ENCODE data around the gene BPIFB4. TPM values are rescaled to one million over a fixed set of nuclear protein-coding genes. Genes with fewer than 3 reads are reported as not detected.
"Not testable (repeated sequence)": the region's sequence is repeated elsewhere in the genome, so short reads cannot be mapped to it uniquely, and the experiment has no call there.

Gene BPIFB4
- total RNA-seq, 1 donor from 2014 or later = not detected

DNA sequence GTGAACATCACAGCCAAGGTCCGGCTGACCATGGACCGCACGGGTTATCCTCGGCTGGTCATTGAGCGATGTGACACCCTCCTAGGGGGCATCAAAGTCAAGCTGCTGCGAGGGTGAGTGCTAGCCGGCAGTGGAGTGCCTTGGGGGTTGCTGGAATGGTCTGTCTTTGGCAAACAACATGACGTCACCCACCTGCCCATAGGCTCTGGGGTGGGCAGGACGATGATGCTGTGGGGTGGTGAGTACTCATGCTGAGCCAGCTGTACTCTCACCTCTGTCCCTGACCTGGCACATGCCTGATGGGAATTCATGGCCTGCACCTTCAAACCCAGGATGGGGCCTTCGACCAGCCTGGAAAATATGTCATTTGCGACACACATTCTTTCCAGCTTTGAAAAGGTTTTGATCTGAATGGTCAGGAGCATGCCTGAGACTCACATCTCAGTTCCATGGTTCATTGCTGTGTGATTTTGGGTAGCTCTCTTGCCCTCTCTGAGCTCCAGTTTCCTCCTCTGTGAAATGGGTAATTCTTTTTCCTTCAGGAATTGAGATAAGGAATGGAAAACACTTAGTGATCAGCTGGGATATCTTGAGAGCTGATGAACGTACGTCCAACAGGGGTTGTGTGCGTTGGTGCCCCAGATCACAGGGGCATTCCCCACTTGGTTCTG, 6.7 kb downstream of the BPIFB4 start:
- DNase-seq (ENCODE audit: low read depth) = no peak

- no peak for DNase-seq (ENCODE audit: low read depth)
Observed at GRCh38 chr20:33091147-33091546, 11.7 kb downstream of the BPIFB4 start.

DNA sequence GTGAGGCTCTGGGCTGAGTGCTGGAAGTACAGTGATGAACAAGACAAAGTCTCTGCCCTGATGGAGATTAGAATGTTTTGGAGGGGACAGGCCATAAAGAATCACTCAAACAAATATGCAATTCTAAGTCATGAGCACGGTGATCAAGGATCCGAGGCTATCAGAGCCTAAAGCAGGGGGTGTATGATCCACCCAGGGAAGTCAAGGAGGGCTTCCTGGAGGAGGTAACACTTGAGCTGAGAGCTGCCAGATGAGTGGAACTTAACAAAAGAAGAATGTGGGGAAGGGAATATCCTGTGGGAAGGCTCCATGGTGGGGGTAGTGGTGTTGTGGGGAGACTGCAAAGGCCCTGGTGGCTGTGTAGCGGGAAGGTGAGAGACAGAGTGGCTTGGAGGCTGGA, 12.2 kb downstream of the BPIFB4 start:
- no peak for DNase-seq (ENCODE audit: low read depth)

DNA sequence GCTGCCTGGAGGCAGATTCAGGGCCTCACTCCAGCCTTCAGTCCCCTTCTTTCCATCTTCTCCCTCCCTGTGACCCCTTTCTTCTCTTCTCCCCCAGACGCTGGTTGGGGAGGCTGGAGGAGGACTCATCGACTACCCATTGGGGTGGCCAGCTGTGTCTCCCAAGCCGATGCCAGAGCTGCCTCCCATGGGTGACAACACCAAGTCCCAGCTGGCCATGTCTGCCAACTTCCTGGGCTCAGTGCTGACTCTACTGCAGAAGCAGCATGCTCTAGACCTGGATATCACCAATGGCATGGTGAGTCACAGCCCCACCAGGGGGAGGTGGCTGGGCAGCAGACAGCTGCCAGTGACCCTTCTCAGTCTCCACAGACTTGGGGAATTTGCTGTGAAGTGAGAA, 12.9 kb downstream of the BPIFB4 start:
- no peak for DNase-seq (ENCODE audit: low read depth)

DNA sequence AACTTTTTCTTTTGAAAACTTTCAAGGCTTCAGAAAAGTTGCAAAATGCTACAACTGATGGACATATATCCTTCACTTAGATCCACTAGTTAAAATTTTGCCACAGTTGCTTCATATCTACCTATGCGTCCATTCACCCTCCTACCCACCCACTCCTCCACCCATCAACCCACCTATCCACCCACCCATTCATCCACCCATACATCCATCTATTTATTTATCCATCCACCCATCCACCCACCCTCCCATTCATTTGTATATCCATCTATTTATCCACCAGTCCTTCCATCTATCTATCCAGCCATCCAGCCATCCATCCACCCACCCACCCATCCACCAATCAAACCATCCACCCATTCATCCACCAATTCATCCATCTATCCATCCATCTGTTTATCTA, 13.6 kb downstream of the BPIFB4 start:
- no peak for DNase-seq (ENCODE audit: low read depth)

- DNase-seq (ENCODE audit: low read depth) = no peak
Observed at GRCh38 chr20:33093582-33093981, 14.1 kb downstream of the BPIFB4 start.

GRCh38 chr20:33095249-33095648, 15.8 kb downstream of the BPIFB4 start:
- no peak for DNase-seq (ENCODE audit: low read depth)

- DNase-seq (ENCODE audit: low read depth) = peak; percentile 41
Observed at GRCh38 chr20:33095902-33096584, 16.6 kb downstream of the BPIFB4 start.

DNA sequence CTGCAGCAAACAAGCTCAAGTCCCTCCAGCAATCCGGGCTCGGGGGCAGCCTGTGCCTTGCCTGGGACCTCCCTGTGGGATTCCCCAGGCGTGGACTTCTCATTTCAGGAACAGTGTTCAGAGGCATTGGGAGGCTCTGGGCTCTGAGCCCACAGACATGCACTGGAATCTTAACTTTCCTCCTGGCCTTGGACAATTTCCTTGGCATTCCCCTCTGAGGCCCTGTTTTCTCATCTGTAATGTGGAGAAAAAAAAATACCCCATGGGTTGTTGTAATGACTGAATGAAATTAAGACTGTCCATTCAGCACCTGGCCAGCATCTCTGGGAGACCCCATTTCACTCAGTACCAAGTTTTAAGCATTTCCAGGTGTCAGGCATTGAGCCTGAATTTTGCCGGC, 17.6 kb downstream of the BPIFB4 start:
- no peak for DNase-seq (ENCODE audit: low read depth)

DNA sequence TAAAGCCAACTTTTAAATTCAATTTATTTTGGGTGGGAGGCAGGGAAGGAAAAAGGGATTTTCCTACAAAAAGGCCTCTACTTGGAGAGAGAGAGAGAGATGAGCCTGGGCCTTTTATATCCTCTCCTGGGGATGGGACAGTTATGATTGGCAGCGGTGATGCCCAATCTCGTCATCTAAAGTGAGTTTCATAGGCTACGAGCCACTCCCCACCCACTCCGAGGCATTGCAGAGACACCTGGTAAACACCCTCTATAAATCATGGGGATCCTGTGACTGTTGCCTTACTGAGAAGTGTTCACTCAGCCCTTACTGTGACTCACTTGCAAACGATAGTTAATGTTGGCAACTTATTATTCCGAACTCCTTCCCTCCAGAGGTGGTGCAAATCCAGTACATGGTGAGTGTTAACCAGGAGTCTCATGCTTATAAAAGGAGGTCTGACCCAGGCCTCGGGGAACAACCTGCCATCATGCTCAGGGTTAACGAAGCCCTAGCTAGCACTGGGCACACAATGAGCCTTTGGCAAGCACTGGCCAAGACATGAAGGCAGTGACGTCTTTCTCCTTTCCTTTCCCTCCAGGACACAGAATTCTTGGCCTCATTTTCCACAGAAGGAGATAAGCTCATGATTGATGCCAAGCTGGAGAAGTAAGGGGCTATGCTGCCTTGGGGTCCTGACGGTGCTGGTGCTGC, 20.5 kb downstream of the BPIFB4 start:
- DNase-seq (ENCODE audit: low read depth) = no peak

DNA sequence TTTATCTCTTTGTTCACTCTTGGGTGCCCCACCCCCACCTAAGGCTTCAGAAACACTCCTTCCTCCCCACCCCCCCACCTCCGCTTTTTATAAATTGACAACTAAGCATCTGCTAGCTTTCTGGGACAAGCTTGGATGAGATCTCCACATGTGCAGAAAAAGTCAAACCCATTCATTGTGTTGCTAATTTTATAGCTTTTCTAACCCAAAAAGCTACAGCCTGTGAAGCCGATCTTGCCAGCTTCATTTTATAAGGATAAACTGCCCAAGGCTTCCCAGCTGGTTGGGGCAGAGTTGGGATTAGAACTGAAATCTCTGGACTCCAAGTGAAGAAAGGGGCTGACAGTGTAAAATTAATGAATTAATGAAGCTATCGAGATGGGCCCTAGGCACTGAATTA, 24.1 kb downstream of the BPIFB4 start:
- no peak for DNase-seq (ENCODE audit: low read depth)

- no peak for DNase-seq (ENCODE audit: low read depth)
Observed at GRCh38 chr20:33104336-33104735, 24.9 kb downstream of the BPIFB4 start.

- no peak for DNase-seq (ENCODE audit: low read depth)
Observed at GRCh38 chr20:33105316-33105924, 26.0 kb downstream of the BPIFB4 start.

- DNase-seq (ENCODE audit: low read depth) = not testable (repeated sequence)
Observed at GRCh38 chr20:33106058-33106620, 26.7 kb downstream of the BPIFB4 start.

DNA sequence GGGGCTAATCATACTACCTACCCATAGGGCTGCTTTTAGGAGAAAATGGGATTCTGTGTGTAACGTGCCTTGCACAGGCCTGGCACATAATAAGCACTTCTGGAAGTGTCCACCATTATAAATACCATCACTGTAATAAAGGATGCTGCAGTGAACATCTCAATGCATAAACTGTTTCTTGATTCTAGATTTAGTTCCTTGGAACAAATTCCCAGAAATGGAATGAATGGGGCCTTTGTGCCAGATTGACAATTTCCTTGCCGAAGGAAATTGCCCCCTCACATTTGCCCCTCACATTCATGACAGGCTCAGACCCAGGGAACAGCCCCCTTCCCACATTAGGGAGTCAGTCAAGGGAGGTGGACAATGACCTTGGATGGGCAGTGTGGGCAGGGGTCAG, 29.2 kb downstream of the BPIFB4 start:
- DNase-seq (ENCODE audit: low read depth) = no peak

GRCh38 chr20:33110147-33110825, 30.8 kb downstream of the BPIFB4 start:
- DNase-seq (ENCODE audit: low read depth) = no peak

DNA sequence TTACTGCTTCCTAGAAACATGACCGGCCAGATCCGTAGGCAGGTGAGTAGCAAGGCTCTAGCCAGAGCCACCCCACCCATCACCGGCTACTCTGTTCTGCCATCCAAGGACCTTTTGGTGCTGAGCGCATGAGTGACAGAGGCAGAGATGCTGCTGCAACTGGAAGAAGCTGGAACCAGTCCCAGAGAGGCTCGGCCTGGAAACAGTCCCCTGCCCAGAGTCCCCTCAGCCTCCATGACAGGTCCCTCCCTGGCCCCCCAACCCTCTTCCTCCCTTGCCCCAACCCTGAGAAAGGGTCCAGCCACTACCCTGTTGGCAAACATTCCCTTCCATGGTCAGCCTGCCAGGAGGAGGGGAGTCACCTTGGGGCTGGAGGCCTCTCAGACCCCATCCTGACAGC, 31.9 kb downstream of the BPIFB4 start:
- no peak for DNase-seq (ENCODE audit: low read depth)

DNA sequence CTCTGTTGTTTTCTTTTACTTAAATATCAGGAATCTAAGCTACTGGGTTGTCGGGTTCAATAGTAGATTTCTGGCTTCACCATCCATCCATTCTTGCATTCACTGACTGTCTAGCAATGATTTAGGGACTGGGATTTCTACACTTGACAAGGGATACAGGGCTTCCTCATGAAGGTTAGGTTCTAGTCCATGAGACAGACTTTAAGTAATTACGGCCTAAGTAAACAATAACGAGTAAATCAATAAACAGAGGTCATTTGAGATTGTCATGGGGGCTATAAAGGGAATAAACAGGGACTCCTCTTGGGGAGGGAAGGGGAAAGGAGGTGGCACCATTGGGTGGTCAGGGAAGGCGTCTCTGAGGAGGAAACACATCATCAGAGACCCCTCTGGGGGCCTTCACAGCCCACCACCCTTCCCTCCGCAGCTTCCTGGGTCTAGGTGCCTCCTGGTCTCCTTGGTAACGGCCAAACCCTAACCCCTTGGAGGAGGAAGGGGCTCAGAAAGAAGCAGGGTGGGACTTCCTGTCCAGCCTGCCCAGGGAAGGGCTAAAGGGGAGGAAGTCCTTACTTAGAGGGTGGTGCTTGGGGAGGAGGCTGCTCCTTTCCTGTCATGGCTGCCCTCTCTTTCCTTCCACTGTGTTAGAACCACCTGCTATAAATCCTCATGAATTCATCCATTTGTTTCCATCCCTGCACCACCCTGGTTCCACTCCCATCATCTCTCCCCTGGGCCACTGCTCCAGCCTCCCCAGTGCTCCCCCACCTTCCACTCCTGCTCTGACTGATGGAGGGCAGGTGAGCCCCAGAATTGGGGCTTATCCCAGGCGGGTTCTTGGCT, 33.3 kb downstream of the BPIFB4 start:
- DNase-seq (ENCODE audit: low read depth) = no peak

DNA sequence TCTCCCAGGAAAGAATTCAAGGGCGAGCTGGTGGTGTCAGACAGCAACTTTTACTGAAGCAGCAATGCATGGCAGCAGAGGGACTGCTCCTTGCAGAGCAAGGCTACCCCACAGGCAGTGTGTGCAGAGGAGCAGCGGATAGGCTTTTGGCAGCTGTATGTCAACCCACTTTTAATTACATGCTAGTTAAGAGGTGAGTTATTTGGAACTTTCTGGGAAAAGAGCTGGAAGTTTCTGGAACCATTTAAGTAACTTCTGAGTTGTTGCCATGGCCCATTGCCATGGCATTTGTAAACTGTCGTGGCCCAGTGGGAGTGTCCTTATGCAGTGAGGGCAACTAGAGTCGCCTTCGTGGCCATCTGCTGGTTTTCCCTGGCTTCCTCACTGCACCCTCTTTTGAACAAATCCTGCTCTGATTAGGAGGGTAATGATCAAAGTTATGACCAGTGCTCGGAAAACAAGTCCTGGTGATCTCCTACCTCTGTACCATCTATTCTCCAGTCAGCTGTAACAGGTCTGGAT, 34.0 kb downstream of the BPIFB4 start:
- no peak for DNase-seq (ENCODE audit: low read depth)

DNA sequence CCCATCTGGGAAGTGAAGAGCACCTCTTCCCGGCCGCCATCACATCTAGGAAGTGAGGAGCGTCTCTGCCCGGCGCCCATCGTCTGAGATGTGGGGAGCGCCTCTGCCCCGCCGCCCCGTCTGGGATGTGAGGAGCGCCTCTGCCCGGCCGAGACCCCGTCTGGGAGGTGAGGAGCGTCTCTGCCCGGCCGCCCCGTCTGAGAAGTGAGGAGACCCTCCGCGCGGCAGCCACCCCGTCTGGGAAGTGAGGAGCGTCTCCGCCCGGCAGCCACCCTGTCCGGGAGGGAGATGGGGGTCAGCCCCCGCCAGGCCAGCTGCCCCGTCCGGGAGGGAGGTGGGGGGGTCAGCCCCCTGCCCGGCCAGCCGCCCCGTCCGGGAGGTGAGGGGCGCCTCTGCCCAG, 36.1 kb downstream of the BPIFB4 start:
- not testable (repeated sequence) for DNase-seq (ENCODE audit: low read depth)

Data from renal cortical epithelial cell (primary cell).